LHCN-M2 (cell line): ENCODE measurements around the gene LLGL1. TPM values are rescaled to one million over a fixed set of nuclear protein-coding genes. Genes with fewer than 3 reads are reported as not detected.
A peak's percentile ranks its signal among the peaks of the same experiment; 100 is the strongest.

Experiments used
- DNase-seq: peaks from one replicate; pipeline ENCODE4 v3.0.0-alpha.2; 2012; ENCODE audit warnings: low read depth
- total RNA-seq: library from RNA; depleted of rRNA; stranded (reverse); fragments of >200 nt; gene quantifications from 2 replicates; pipeline ENCODE4 v1.2.3, GENCODE V29; 2014

The LLGL1 gene
- total RNA-seq, 1 experiment from 2014 or later: 53.3 TPM

DNA sequence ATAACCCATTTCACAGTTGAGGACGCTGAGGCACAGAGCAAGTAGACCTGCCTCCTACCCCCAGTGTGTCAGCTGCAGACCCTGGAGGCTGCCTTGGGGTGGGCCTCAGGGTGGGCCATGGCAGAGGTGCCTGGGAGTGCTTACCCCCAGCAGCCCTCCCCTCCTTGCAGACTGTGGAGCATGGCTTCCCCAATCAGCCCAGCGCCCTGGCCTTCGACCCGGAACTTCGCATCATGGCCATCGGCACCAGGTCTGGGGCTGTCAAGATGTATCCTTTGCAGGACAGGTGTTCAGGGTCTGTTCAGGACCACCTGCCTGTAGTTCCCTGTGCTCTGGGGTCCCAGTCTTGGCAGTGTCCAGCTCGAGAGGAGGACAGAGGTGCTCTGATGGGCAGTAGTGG is 4.3 kb downstream of the LLGL1 start:
- no peak for DNase-seq

DNA sequence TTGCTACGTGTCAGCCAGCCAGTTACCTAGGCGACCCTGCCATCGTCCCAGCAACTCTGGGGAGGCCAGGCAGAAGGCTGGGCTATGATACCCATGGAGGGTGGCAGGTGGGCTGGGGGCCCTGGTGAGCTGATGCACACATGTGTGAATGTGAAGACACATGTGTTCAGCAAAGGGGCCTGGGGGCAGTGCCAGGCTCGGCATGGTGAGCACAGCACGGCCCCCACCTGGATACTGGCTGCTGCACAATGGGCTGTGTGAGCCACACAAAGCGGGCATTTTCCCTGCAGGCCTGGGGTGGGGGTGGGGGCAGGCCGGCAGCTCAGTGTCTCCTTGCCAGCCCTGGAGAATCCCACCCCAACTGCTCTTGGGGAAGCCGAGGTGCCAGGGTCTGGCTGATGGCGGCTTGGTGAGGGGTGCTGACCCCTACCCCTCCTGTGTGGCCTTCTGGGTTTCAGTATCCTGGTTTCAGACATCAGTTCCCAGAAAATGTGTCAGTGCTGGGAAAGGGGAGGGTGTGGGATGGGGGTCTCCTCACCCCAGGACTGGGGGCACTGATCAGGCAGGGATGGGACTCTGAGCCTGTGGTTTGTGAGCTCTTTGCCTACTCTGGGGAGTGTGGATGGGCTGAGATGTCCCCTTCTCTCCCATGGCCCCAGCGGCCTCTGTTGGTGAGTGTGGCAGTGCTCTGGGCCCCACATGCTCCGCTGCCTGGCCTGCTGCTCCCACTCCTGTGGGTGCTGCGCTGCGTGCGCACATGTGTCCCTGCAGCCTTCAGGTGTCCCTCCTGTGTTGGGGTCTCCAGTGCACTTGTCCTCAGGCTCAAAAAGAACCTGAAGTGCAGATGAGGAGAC is 5.1 kb downstream of the LLGL1 start:
- DNase-seq: no peak

DNA sequence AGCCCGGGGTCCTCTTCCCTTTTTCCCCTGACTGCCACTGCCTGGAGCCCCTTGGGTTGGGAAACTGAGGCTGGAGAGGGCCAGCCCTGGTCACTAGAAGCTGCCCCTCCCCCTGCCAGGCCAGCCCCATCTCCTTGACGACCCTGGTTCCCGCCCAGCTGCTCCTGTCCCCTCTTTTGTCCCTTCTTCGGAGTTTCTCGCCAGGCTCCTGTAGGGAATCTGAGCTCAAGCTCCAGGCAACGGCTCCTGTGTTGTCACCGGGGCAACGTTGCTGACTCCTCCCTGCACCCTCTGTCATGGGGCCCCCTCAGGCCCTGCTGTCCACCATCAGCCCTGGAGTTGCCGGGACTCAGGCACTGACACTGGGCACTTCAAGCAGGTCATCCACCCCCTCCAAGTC is 5.7 kb downstream of the LLGL1 start:
- DNase-seq: no peak

DNA sequence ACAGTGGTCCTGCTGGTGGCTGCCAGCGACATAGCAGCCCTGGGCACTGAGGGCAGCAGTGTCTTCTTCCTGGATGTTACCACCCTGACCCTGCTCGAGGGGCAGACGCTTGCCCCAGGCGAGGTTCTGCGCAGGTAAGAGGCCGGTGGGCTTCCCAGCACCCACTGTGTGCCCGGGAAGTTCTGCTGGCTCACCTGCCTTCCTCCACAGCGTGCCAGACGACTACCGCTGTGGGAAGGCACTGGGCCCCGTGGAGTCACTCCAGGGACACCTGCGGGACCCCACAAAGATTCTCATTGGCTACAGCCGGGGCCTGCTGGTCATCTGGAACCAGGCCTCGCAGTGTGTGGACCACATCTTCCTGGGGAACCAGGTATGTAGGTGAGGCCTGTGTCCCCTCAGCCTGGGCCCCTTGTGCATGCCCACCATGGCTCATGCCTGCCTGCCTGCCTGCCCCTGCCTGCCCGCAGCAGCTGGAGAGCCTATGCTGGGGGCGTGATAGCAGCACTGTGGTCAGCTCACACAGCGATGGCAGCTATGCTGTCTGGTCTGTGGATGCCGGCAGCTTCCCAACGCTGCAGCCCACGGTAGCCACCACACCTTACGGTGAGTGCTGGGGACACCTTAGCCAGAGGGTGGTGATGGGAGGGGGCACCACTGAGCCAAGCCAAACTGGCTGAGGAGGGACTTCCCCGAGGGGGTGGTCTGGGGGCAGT is 8.5 kb downstream of the LLGL1 start:
- no peak for DNase-seq

DNA sequence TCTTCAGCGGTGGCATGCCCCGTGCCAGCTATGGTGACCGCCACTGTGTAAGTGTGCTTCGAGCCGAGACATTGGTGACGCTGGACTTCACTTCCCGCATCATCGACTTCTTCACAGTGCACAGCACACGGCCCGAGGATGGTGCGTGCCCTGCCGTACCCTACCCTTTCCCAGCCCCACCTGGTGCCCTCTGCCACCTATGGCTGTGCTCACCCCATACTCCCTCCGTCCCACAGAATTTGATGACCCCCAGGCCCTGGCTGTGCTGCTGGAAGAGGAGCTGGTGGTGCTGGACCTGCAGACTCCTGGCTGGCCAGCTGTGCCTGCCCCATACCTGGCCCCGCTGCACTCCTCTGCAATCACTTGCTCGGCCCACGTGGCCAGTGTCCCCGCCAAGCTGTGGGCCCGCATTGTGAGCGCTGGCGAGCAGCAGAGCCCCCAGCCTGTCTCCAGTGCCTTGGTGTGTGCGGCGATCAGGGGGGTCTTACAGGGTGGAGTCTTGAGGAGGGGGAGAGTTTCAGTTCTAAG is 9.5 kb downstream of the LLGL1 start:
- DNase-seq: no peak

DNA sequence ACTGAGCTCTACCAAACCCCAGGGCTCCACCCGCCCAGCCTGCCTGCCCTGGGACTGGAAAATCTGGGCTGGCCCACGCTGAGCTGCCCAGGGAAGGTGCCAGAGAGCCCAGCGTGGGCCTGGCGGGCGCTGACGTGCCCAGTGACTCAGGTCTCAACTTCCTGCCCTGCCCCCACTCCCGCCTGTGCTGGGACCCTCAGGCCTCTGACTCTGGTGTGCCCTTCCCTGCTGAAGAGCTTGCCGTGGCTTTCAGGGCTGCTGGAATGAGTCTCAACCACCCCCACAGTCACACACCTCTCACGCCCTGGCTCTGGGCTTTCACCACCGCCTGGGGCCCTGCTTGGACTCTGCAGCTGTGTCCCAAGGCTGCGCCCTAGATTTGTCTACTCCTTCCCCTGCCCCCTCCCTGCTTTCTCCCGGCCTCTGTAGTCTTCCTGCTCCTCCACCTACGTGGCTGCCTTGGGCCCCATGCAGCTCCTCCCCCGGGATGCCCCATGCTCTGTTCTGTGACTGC is 10.4 kb downstream of the LLGL1 start:
- peak; percentile 81 for DNase-seq

DNA sequence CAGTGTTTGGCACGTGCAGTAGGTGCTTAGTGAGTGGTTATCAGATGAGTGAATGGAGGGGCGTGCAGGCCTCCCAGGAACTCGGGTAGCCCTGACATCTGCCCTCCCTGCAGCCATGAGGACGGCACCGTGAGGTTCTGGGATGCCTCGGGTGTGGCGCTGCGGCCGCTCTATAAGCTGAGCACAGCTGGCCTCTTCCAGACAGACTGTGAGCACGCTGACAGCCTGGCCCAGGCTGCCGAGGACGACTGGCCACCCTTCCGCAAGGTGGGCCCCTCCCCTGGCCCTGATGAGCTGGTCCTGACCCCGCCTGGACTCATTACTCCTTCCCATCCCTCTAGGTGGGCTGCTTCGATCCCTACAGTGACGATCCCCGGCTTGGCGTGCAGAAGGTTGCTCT is 11.1 kb downstream of the LLGL1 start:
- DNase-seq: no peak

DNA sequence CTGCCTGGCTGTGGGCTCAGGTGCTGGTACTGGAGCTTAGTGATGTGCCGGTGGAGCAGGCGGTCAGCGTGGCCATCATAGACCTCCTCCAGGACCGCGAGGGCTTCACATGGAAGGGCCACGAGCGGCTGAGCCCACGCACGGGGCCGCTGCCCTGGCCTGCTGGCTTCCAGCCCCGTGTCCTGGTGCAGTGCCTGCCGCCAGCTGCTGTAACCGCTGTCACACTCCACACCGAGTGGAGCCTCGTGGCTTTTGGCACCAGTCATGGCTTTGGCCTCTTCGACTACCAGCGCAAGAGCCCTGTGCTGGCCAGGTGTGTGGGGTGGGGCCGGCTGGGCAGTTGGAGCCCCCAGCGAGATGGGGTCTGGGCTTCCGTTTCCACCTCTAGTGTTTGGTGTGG is 12.0 kb downstream of the LLGL1 start:
- no peak for DNase-seq

DNA sequence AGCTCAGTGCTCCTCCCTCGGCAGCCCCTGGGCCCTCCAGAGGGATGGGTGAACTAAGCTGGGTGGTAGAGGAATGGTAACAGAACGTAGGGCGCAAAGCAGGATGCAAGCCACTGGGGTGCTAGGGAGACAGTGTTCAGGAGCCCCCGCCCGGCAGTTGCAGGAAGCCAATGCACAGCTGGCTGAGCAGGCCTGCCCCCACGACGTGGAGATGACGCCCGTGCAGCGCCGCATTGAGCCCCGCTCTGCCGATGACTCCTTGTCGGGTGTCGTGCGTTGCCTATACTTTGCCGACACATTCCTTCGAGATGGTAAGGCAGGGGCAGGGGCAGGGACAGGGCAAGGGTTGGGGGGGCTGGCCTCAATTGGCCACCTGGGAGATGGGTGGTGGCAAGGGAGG is 12.9 kb downstream of the LLGL1 start:
- DNase-seq: no peak

DNA sequence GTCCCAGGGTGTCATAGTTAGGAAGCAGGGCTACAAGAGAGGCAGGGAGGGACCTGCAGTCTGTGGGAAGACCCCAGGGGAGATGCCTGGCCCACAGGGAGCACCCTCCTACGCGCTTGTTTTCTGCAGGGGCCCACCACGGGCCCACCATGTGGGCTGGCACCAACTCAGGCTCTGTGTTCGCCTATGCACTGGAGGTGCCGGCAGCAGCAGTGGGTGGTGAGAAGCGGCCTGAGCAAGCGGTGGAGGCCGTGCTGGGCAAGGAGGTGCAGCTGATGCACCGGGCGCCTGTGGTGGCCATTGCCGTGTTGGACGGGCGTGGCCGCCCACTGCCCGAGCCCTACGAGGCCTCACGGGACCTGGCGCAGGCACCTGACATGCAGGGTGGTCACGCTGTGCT is 15.0 kb downstream of the LLGL1 start:
- DNase-seq: no peak

DNA sequence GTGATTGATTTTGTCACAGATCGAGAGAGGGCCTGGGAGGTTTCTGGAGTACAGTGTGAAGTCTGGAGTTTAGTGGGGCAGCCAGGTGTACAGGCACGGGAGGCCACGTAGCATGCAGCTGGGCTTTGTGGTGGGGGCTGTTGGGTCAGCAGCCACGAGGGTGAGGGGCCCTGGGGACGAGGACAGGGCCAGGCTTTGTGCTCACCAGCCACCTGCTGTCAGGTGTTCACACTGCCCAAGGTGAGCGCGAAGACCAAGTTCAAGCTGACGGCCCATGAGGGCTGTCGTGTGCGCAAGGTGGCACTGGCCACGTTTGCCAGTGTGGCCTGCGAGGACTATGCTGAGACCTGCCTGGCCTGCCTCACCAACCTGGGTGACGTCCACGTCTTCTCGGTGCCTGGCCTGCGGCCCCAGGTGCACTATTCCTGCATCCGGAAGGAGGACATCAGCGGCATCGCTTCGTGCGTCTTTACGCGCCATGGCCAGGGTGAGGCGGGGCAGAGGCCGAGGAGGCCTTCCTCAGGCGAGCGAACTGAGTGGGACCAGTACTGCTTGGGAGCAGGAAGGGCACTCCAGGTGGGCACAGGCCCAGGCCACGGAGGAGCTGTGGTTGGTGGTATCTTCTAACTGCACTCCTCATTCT is 15.9 kb downstream of the LLGL1 start:
- no peak for DNase-seq

DNA sequence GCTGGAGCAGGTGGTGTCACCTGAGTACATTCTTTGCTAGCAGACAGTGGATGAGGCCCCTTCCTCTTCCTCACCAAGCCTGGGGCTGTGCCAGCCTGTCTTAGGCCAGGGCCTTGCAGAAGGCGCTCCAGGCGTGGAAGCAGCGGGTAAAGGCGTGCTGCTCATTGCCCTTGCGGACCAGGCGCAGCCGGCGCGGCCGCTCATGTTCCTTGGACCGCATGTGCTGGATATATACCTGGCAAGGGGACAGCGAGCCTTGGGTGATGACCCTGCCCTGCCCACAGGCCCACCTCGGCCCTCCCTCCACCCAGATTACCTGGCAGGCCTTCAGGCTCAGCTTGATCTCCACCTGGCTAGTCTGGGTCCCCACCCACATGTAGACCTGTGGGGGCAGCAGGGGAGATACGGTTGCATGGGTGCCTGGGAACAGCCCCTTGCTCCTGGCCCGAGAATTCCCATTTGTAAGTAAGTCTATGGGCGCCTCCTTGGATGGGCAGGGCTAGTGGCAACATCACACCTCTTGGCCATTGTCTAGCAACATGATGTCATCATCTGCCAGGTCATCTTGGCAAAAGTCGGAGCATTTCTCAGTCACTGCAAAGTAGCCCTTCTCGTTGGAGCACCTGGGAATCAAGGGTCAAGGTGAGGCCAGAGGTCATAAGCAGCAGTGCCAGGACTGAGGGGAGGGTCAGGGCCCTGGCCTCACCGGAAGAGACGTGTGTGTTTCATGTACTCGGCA is 19.8 kb downstream of the LLGL1 start:
- DNase-seq: no peak

DNA sequence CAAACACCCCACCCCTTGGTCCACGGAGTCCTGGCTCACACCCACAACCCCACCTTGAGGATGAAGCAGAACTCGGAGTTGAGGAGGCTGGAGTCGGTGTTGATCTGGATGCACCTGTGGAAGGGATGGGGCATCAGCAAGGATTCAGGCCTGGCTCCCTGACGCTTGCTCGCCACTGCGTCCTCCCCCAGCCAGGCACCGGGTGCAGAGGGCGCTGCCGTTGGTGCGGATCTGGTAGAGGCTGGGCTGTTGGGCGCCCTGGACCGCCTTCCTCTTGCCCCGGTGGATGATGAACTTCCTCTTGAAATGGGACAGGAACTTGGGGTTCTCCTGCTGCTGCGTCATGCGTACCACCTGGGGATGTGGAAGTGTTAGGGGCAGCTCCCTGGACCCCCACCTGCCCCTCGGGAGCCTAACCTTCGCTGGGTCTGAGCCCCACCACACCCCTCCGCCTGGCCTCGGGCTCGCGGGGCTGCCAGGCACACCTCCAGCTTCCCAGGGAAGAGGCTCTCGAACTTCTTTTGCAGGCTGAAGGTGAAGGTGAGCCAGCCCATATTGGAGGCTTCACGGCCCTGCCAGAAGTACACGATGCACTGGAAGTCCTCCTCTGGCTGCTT is 20.8 kb downstream of the LLGL1 start:
- no peak for DNase-seq

DNA sequence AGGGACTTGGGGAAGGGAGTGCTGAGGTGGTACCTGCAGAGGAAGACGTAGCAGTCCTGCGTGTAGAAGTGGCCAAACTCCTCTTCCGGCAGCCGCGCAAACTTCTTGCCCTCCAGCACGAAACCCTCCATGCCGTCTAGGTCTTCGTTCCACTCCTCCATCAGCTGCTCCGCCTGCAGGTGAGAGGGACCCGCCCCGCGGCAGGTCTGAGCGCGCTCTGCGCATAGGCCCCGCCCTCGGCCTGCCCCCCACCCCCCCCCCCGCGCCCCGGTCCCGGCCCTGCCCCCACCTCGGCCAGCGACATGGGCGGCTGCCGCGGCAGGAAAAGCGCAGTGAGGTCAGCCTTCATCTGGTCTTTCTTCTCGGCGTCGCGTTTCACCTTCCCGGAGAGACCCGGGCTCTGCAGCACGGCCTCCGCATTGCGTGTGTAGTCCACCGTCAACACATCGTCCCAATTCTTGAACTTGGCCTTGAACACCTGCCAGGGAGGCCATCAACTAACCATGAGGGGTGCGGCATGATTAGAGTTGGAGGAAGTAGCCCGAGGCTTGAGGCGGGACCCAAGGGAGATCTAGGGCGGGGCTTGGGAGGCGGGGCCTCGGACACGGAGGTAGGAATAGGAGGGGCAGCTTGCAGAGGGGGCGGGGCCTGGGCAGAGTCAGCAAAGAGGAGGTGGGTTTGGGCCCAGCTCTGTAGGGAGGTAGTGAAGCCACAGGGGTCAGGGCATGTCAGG is 21.6 kb downstream of the LLGL1 start:
- DNase-seq: no peak

DNA sequence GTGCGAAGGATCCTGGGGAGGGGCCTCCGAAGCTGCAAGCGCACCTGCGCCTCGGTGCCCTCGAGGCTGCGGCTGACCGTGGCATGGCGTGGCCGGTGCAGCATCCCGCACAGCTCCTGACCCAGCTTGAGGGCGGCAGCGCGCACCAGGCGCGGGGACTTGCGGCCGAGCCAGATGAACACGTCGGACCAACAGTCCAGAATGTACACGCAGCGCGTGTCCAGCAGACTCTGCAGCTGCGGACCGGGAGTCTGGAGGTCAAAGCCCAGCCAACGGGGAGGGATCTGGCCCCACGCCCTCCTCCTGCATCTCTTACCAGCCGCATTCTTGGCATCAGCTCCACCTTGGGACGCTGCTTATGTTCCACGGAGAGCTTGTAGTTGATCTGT is 22.2 kb downstream of the LLGL1 start:
- no peak for DNase-seq

DNA sequence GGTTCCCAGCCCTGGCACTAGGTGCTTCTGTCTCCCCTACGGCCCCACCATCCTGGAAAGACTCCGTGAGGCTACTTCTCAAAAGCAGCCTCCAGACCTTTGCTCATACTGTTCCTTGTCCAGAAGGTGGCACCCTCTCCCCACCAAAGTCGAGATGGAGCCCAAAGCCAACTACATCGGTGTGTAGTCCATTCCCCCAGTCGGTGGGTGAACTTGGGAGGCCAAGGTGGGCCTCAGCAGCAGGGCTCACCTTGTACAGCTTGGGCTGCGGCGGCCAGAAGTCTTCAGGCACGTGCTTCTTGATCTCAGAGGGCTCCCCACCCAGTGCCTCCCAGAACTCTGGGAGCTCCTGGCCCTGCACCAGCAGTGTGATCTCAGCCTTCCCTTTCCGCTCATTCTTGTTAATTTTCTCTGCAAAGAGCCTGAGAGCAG is 22.9 kb downstream of the LLGL1 start:
- peak; percentile 55 for DNase-seq

DNA sequence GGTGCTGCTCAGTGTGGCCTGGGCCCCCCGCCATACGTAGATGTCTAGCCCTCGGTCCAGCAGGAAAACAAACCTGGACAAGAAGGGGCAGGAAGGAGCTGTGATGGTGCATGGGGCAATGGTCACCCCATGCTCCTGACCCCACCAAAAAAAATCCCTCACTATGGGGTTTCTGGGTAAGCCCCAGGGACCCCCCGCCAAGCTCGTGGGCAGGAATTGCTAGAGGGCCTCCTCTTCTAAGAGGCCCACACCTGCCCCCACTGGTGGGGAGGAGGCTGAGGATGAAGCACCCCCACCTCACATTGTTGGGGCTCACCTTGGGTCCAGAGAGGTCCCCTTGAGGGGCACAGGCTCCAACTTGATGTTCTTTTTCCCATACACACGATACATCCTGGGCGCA is 23.4 kb downstream of the LLGL1 start:
- DNase-seq: no peak

DNA sequence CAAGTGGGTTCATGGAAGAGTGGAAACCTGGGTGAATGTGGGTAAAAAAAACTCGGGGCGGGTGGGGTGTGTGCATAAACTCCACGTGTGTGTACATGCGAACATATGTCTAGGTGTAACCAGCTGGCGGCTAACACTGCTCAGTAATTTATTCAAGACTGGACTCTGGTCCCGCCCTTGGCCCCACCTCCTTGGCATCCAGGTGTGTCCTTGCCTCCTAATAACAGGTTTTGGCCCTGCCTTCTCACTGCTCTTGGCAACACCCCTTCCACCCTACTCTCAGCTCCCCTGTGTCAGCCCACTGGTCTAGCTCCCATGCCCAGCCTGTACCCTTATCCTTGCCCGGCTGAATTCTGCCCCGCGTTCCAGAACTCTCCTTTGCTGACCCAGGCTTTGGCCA is 24.8 kb downstream of the LLGL1 start:
- DNase-seq: no peak

DNA sequence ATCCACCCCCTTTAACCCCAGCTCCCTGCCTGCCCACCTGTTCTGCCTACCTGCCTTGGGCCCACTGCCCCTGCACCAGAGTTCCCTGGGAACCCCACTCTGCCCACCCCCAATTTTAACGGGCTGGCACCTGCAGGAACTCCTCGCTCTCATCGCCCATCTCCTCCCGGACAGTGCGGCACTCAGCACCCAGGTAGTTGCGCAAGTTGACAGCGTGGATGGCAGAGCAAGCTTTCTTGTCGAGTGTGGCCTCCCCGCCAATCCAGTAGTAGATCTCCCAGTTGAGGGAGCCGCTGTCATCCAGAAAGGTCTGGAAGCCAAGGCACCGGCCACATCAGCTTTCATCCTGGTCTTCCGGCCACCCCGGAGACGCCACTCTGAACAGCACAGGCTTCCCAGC is 25.3 kb downstream of the LLGL1 start:
- DNase-seq: no peak

DNA sequence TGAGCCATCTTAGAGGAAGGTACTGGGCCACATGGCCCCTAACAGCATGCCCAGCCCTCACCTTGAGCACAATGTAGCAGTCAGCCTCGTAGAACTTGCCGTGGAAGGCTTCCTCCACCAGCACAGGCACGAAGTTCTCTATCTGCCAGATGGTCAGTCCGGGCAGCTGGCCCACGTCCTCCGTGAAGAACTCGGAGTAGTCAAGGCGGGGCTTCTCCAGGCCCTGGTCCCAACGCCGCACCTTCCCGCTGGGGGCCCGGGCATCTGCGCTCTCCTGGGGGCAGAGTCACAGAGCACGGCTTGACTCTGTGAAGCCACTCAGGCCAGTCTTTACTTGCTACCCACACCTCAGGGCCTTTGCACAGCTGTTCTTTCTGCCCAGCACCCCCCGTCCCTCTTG is 25.8 kb downstream of the LLGL1 start:
- DNase-seq: no peak
